ENCODE data around the gene TP53RK. TPM values are rescaled to one million over a fixed set of nuclear protein-coding genes. Genes with fewer than 3 reads are reported as not detected.
A peak's percentile ranks its signal among the peaks of the same experiment; 100 is the strongest.

TP53RK gene
- total RNA-seq, 1 donor: 21.0 TPM

DNA sequence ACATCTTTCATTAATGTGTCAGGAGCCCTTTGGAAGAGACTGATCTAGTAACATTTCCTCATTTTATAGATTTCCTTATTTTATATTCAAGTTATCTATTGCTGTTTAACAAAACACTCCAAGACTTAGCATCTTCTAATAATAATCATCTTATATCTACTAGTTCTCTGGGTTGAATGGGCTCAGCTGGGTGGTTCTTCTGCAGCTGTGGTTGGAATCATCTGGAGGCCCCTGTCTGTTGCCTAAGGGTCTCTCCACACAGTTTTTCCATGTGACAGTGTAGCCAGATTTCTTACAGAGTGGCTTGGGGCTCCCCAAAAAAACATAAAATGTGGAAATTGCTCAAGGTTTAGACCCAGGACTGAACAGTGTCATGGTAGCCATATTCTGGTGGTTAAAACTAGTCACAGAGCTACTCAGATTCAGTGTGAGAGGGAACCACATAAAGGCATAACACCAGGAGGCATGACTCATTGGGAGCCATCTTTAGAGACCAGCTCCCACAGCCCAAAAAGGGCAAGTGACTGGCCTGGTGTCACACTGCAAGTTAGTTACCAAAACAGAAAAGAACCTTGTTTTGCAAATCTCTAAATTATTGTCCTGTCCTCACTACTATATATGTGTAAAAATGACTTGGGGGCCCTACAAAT, 31.7 kb upstream of the TP53RK start:
- Histone ChIP-seq H2AFZ (ENCODE audit: low read length) (no peak overlapping the region), H3K27me3 (ENCODE audit: insufficient read depth, low read length) (no peaks in the 10 kb centered on the region), H3K9me3 (ENCODE audit: low read depth, low read length) (peaks cover 2% of the 10 kb centered on the region), H3K27ac (ENCODE audit: low read depth, low read length) (no peak overlapping the region), H3K36me3 (ENCODE audit: insufficient read depth, low read length) (peaks cover 28% of the 10 kb centered on the region), H3K4me2 (ENCODE audit: insufficient read depth, low read length) (no peak overlapping the region), H3K4me1 (ENCODE audit: insufficient read depth, low read length) (no peaks in the 10 kb centered on the region), H4K20me1 (ENCODE audit: insufficient read depth, low read length) (peaks cover 6% of the 10 kb centered on the region), H3K79me2 (ENCODE audit: insufficient read depth, low read length) (no peaks in the 10 kb centered on the region), H3K4me3 (ENCODE audit: insufficient read depth, low read length) (no peak overlapping the region)
- TF ChIP-seq, protein P1, sequence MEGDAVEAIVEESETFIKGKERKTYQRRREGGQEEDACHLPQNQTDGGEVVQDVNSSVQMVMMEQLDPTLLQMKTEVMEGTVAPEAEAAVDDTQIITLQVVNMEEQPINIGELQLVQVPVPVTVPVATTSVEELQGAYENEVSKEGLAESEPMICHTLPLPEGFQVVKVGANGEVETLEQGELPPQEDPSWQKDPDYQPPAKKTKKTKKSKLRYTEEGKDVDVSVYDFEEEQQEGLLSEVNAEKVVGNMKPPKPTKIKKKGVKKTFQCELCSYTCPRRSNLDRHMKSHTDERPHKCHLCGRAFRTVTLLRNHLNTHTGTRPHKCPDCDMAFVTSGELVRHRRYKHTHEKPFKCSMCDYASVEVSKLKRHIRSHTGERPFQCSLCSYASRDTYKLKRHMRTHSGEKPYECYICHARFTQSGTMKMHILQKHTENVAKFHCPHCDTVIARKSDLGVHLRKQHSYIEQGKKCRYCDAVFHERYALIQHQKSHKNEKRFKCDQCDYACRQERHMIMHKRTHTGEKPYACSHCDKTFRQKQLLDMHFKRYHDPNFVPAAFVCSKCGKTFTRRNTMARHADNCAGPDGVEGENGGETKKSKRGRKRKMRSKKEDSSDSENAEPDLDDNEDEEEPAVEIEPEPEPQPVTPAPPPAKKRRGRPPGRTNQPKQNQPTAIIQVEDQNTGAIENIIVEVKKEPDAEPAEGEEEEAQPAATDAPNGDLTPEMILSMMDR (IDR thresholded peaks at IDR 0.05; ENCODE audit: extremely low read depth, low read depth, low read length): no peak
- DNase-seq (ENCODE audit: insufficient read length, low spot score, missing footprints): no peak

DNA sequence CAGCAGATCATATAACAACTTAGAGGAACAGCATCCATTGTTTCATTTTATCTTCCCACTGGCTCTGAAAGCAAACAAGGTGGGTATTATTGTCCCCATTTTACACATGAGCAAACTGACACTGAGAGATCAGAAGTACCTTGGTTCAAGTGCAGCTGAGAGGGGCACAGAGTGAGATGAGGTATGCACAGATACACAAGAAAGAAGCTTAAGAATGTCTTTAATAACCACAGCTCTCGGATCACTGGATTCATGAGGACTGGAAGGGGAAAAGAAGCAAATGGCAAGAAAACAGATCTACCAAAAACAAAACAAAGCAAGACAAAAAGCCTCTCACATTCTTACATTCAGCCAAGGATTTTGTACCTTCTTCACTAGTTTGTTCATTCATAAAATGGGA, 30.8 kb upstream of the TP53RK start:
- no peak for DNase-seq (ENCODE audit: insufficient read length, low spot score, missing footprints)
- Histone ChIP-seq H2AFZ (ENCODE audit: low read length) (no peak overlapping the region), H3K79me2 (ENCODE audit: insufficient read depth, low read length) (no peaks in the 10 kb centered on the region), H3K4me3 (ENCODE audit: insufficient read depth, low read length) (no peak overlapping the region), H4K20me1 (ENCODE audit: insufficient read depth, low read length) (peaks cover 9% of the 10 kb centered on the region), H3K4me2 (ENCODE audit: insufficient read depth, low read length) (no peak overlapping the region), H3K27me3 (ENCODE audit: insufficient read depth, low read length) (no peaks in the 10 kb centered on the region), H3K4me1 (ENCODE audit: insufficient read depth, low read length) (peaks cover 6% of the 10 kb centered on the region), H3K9me3 (ENCODE audit: low read depth, low read length) (peaks cover 2% of the 10 kb centered on the region), H3K27ac (ENCODE audit: low read depth, low read length) (no peak overlapping the region), H3K36me3 (ENCODE audit: insufficient read depth, low read length) (peaks cover 28% of the 10 kb centered on the region)
- TF ChIP-seq, protein P1 (IDR thresholded peaks at IDR 0.05; ENCODE audit: extremely low read depth, low read depth, low read length): no peak

DNA sequence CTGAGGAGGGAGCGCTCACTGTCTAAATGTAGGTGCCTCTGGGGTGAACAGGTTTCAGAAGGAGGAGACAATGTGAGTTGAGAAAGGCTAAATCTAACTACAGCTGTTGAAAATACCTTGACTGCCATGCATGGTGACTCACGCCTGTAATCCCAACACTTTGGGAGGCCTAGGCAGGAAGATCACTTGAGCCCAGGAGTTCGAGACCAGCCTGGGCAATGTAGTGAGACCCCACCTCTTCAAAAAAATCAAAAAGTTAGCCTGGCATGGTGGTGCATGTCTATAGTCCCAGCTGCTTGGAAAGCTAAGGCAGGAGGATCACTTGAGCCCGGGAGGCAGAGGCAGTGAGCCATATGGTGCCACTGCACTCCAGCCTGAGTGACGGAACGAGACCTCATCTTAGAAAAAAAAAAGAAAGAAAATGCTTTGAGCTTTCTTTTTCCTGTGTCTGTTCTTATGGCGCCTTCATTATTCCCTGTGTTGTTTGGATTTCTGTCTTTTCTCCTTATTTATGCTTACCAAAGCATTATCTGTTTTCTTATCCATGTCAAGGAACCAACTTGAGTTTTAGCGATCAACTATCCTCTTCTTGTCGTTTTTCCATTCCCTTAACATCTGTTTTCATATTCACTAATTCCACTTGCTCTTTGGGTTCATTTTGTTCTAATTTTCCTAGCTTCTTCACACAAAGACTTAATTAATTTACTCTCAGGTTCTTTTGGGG, 28.7 kb upstream of the TP53RK start:
- no peak overlapping the region for H3K4me3 ChIP-seq (ENCODE audit: insufficient read depth, low read length)
- H3K79me2 ChIP-seq (ENCODE audit: insufficient read depth, low read length): peaks cover 11% of the 10 kb centered on the region
- no peak overlapping the region for H3K4me2 ChIP-seq (ENCODE audit: insufficient read depth, low read length)
- H3K36me3 ChIP-seq (ENCODE audit: insufficient read depth, low read length): peaks cover 27% of the 10 kb centered on the region
- H3K27me3 ChIP-seq (ENCODE audit: insufficient read depth, low read length): no peaks in the 10 kb centered on the region
- no peak for DNase-seq (ENCODE audit: insufficient read length, low spot score, missing footprints)
- H2AFZ ChIP-seq (ENCODE audit: low read length): no peak overlapping the region
- H3K27ac ChIP-seq (ENCODE audit: low read depth, low read length): no peak overlapping the region
- TF ChIP-seq, protein P1 (IDR thresholded peaks at IDR 0.05; ENCODE audit: extremely low read depth, low read depth, low read length): no peak
- H3K9me3 ChIP-seq (ENCODE audit: low read depth, low read length): peaks cover 1% of the 10 kb centered on the region
- peaks cover 9% of the 10 kb centered on the region for H4K20me1 ChIP-seq (ENCODE audit: insufficient read depth, low read length)
- H3K4me1 ChIP-seq (ENCODE audit: insufficient read depth, low read length): peaks cover 14% of the 10 kb centered on the region

DNA sequence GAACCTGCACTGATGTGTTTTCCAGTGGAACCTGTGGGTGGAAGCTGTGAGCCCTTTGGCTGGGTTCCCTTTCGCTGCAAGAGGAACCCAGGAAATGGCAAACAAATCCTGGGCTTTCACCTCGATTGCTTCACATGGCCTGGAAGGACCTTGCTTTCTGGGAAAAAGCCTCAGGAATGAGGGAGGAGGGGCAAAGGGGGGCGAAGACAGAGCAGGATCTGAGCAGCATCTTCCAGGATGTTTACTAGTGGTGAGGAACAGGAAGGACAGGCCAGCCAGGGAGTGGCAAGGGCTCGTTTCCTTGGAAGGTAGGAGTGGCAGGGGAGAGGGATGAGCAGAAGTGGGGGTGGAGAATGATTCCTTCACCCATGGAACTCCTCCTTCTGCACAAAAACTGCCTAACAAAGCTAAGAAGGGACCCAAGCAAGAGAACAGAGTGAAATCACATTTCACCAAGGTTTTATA, 26.1 kb upstream of the TP53RK start:
- H2AFZ ChIP-seq (ENCODE audit: low read length): no peak overlapping the region
- H3K9me3 ChIP-seq (ENCODE audit: low read depth, low read length): no peaks in the 10 kb centered on the region
- peaks cover 11% of the 10 kb centered on the region for H4K20me1 ChIP-seq (ENCODE audit: insufficient read depth, low read length)
- H3K27ac ChIP-seq (ENCODE audit: low read depth, low read length): no peak overlapping the region
- H3K27me3 ChIP-seq (ENCODE audit: insufficient read depth, low read length): no peaks in the 10 kb centered on the region
- H3K4me3 ChIP-seq (ENCODE audit: insufficient read depth, low read length): no peak overlapping the region
- H3K4me2 ChIP-seq (ENCODE audit: insufficient read depth, low read length): no peak overlapping the region
- H3K79me2 ChIP-seq (ENCODE audit: insufficient read depth, low read length): peaks cover 32% of the 10 kb centered on the region
- H3K4me1 ChIP-seq (ENCODE audit: insufficient read depth, low read length): peaks cover 18% of the 10 kb centered on the region
- DNase-seq (ENCODE audit: insufficient read length, low spot score, missing footprints): peak; percentile 86
- TF ChIP-seq, protein P1 (IDR thresholded peaks at IDR 0.05; ENCODE audit: extremely low read depth, low read depth, low read length): peak; percentile 16
- peaks cover 16% of the 10 kb centered on the region for H3K36me3 ChIP-seq (ENCODE audit: insufficient read depth, low read length)
